H1 (cell line): Measurements from ENCODE around the gene C2CD5. TPM values are rescaled to one million over a fixed set of nuclear protein-coding genes. Genes with fewer than 3 reads are reported as not detected.

ENCODE experiments used
- CTCF ChIA-PET: fragments of 300-600 bp; sonication (Branson Sonifier 250); formaldehyde crosslinking; loops from one replicate; lab custom pipeline; 2021; ENCODE audit not compliant: partially characterized antibody; lab: Charles Lee
- POLR2A ChIA-PET: fragments of 300-600 bp; sonication (Branson Sonifier 250); formaldehyde crosslinking; loops from one replicate; lab custom pipeline; 2021; ENCODE audit warnings: inconsistent platforms; ENCODE audit not compliant: partially characterized antibody; lab: Charles Lee
- DNase-seq, 2 experiments: peaks; one replicate each; pipeline versions ENCODE4 v3.0.0 to v3.0.0-alpha.2; 2010 to 2022; ENCODE audit warnings: low spot score in 2 of 2, low read depth in 1 of 2, mixed read lengths in 1 of 2
- FAIRE-seq: peaks from 2 replicates; lab custom pipeline; 2011; peaks lifted over from hg19 to GRCh38; lab: Jason Lieb, UNC
- H2AFZ ChIP-seq: 2 replicates; pipeline ENCODE4 v1.8.1; 2012; ENCODE audit warnings: low read length, inconsistent platforms
- H2AK5ac ChIP-seq: 2 replicates; pipeline ENCODE4 v1.6.1; 2013; ENCODE audit warnings: low read depth, low read length
- H2BK120ac ChIP-seq: replicated peaks from 2 replicates; pipeline ENCODE3; 2013; ENCODE audit warnings: low read depth, low read length, inconsistent platforms
- H2BK12ac ChIP-seq: 2 replicates; pipeline ENCODE4 v1.6.1; 2013; ENCODE audit warnings: low read depth, low read length
- H2BK15ac ChIP-seq: 2 replicates; pipeline ENCODE4 v1.6.1; 2013; ENCODE audit warnings: low read length
- H2BK20ac ChIP-seq: 2 replicates; pipeline ENCODE4 v1.6.1; 2013; ENCODE audit warnings: low read length
- H2BK5ac ChIP-seq: 2 replicates; pipeline ENCODE4 v1.6.1; 2013; ENCODE audit warnings: low read depth, low read length
- H3K14ac ChIP-seq: 2 replicates; pipeline ENCODE4 v1.6.1; 2013; ENCODE audit warnings: inconsistent platforms; ENCODE audit not compliant: insufficient read length
- H3K18ac ChIP-seq: 2 replicates; pipeline ENCODE4 v1.6.1; 2013; ENCODE audit warnings: low read length; ENCODE audit errors: extremely low read depth
- H3K23ac ChIP-seq: 2 replicates; pipeline ENCODE4 v1.6.1; 2013; ENCODE audit warnings: inconsistent platforms; ENCODE audit not compliant: insufficient read length
- H3K23me2 ChIP-seq: 2 replicates; pipeline ENCODE4 v1.6.1; 2013; ENCODE audit warnings: low read depth, low read length
- H3K27ac ChIP-seq: 2 replicates; pipeline ENCODE4 v1.6.1; 2011; ENCODE audit warnings: low read depth, low read length, inconsistent platforms
- H3K27me3 ChIP-seq, 4 experiments: replicated peaks in 1 of 4; 1 replicate in 1 of 4; 2 replicates in 3 of 4; pipeline versions ENCODE4 v1.6.1 to v1.8.1; 2011 to 2013; ENCODE audit warnings: low read length in 3 of 4, mild to moderate bottlenecking in 3 of 4, inconsistent platforms in 2 of 4, mixed read lengths in 2 of 4, moderate library complexity in 1 of 4; ENCODE audit not compliant: control insufficient read depth in 3 of 4, insufficient read depth in 3 of 4; ENCODE audit errors: extremely low read depth in 1 of 4
- H3K36me3 ChIP-seq, 4 experiments: 2 replicates each; pipeline versions ENCODE4 v1.6.1 to v1.8.1; 2011 to 2013; ENCODE audit warnings: mild to moderate bottlenecking in 4 of 4, low read length in 3 of 4, moderate library complexity in 2 of 4, control low read depth in 1 of 4, inconsistent platforms in 1 of 4; ENCODE audit not compliant: insufficient read depth in 4 of 4, control insufficient read depth in 2 of 4
- H3K4ac ChIP-seq: replicated peaks from 2 replicates; pipeline ENCODE3; 2013; ENCODE audit warnings: low read length, low read depth, mixed read lengths, inconsistent platforms; ENCODE audit not compliant: insufficient read length
- H3K4me1 ChIP-seq, 4 experiments: replicated peaks in 1 of 4; 1 replicate in 1 of 4; 2 replicates in 3 of 4; pipeline versions ENCODE4 v1.6.1 to v1.8.1; 2011 to 2013; ENCODE audit warnings: low read length in 3 of 4, inconsistent platforms in 2 of 4, mixed read lengths in 1 of 4; ENCODE audit not compliant: insufficient read depth in 4 of 4, control insufficient read depth in 3 of 4
- H3K4me2 ChIP-seq, 2 experiments: 2 replicates each; pipeline versions ENCODE4 v1.6.1 to v1.8.1; 2011 to 2013; ENCODE audit warnings: low read depth in 2 of 2, low read length in 2 of 2, control low read depth in 1 of 2, inconsistent platforms in 1 of 2, mild to moderate bottlenecking in 1 of 2; ENCODE audit not compliant: insufficient read depth in 1 of 2
- H3K4me3 ChIP-seq, 4 experiments: fragments of 200-600, 300-600 bp in 1 of 4; sonication (generic), shearing (Covaris generic), sonication (Bioruptor Twin) in 1 of 4; 2 replicates each; pipeline versions ENCODE4 v1.5.1 to v1.8.1; 2011 to 2016; ENCODE audit warnings: low read length in 4 of 4, low read depth in 3 of 4, control low read depth in 2 of 4, inconsistent platforms in 2 of 4, mild to moderate bottlenecking in 2 of 4, mixed read lengths in 1 of 4, moderate library complexity in 1 of 4; ENCODE audit not compliant: insufficient read depth in 2 of 4; ENCODE audit errors: extremely low read depth in 1 of 4
- H3K56ac ChIP-seq: replicated peaks from 2 replicates; pipeline ENCODE3; 2013; ENCODE audit warnings: low read depth, mild to moderate bottlenecking, mixed read lengths, low read length, inconsistent platforms; ENCODE audit not compliant: insufficient read length
- H3K79me1 ChIP-seq: 2 replicates; pipeline ENCODE4 v1.6.1; 2013; ENCODE audit warnings: low read depth, low read length, control low read depth
- H3K79me2 ChIP-seq, 2 experiments: 2 replicates each; pipeline versions ENCODE4 v1.6.1 to v1.8.1; 2012 to 2013; ENCODE audit warnings: low read length in 2 of 2, mild to moderate bottlenecking in 2 of 2, inconsistent platforms in 1 of 2; ENCODE audit not compliant: insufficient read depth in 2 of 2, control insufficient read depth in 1 of 2
- H3K9ac ChIP-seq, 4 experiments: replicated peaks in 1 of 4; 1 replicate in 1 of 4; 2 replicates in 3 of 4; pipeline versions ENCODE4 v1.6.1 to v1.8.1; 2011 to 2013; ENCODE audit warnings: low read depth in 3 of 4, low read length in 3 of 4, control low read depth in 2 of 4, mild to moderate bottlenecking in 2 of 4, moderate library complexity in 2 of 4, inconsistent platforms in 1 of 4; ENCODE audit errors: extremely low read depth in 1 of 4
- H3K9me3 ChIP-seq, 2 experiments: 2 replicates each; pipeline versions ENCODE4 v1.6.1 to v1.8.1; 2012 to 2013; ENCODE audit warnings: mild to moderate bottlenecking in 2 of 2, moderate library complexity in 2 of 2, control low read depth in 1 of 2, inconsistent platforms in 1 of 2, low read depth in 1 of 2, low read length in 1 of 2, mixed read lengths in 1 of 2; ENCODE audit not compliant: insufficient read depth in 2 of 2
- H4K20me1 ChIP-seq, 2 experiments: replicated peaks in 1 of 2; 2 replicates each; pipeline versions ENCODE3 to v1.8.1; 2011 to 2013; ENCODE audit warnings: inconsistent platforms in 2 of 2, low read length in 2 of 2, mild to moderate bottlenecking in 1 of 2; ENCODE audit not compliant: insufficient read depth in 2 of 2, control insufficient read depth in 1 of 2
- H4K5ac ChIP-seq: 2 replicates; pipeline ENCODE4 v1.6.1; 2013; ENCODE audit warnings: low read length, low read depth, mixed read lengths, inconsistent platforms; ENCODE audit not compliant: insufficient read length
- H4K8ac ChIP-seq: 2 replicates; pipeline ENCODE4 v1.8.0; 2013; ENCODE audit warnings: mild to moderate bottlenecking, moderate library complexity, low read length, inconsistent platforms; ENCODE audit not compliant: insufficient read depth; ENCODE audit errors: extremely low read depth
- H4K91ac ChIP-seq: replicated peaks from 2 replicates; pipeline ENCODE3; 2013; ENCODE audit warnings: low read length, mixed read lengths, inconsistent platforms; ENCODE audit not compliant: insufficient read length
- ASH2L ChIP-seq: fragments of 200-600, 300-600 bp; sonication (generic); IDR thresholded peaks from one replicate; pipeline ENCODE4 v1.7.1; 2017; ENCODE audit warnings: low read length
- EP300 ChIP-seq, 2 experiments: IDR thresholded peaks; 1 replicate in 1 of 2; 2 replicates in 1 of 2; pipeline ENCODE4 v1.6.1; 2011 to 2012; ENCODE audit warnings: low read depth in 2 of 2, low read length in 2 of 2, mild to moderate bottlenecking in 2 of 2, borderline replicate concordance in 1 of 2, inconsistent platforms in 1 of 2, moderate library complexity in 1 of 2
- EZH2 ChIP-seq: fragments of 200-600 bp; sonication (generic); IDR thresholded peaks from 2 replicates; pipeline ENCODE4 v1.7.1; 2012; ENCODE audit warnings: low read depth, mild to moderate bottlenecking, moderate library complexity, low read length, inconsistent platforms; ENCODE audit not compliant: severe bottlenecking
- MAFK ChIP-seq: IDR thresholded peaks from 2 replicates; pipeline ENCODE4 v1.6.1; 2012; ENCODE audit warnings: low read depth, mild to moderate bottlenecking, improper control_type of control experiment, low read length
- NRF1 ChIP-seq: IDR thresholded peaks from 2 replicates; pipeline ENCODE4 v1.6.1; 2011; ENCODE audit warnings: mild to moderate bottlenecking, low read depth, low read length, improper control_type of control experiment
- SIN3A ChIP-seq, 2 experiments: IDR thresholded peaks in 1 of 2; conservative IDR thresholded peaks in 1 of 2; 2 replicates each; pipeline ENCODE4 v1.6.1; 2011 to 2012; ENCODE audit warnings: low read length in 2 of 2, improper control_type of control experiment in 1 of 2, low read depth in 1 of 2, mild to moderate bottlenecking in 1 of 2
- SP2 ChIP-seq: IDR thresholded peaks from 2 replicates; pipeline ENCODE4 v1.6.1; 2012; ENCODE audit warnings: mild to moderate bottlenecking, low read length, inconsistent platforms
- SRF ChIP-seq: IDR thresholded peaks from 2 replicates; pipeline ENCODE4 v1.6.1; 2011; ENCODE audit warnings: mild to moderate bottlenecking, low read depth, low read length, moderate library complexity
- WGBS, 2 experiments: shearing (Covaris generic) in 1 of 2; methylation state at CpG; one replicate each; pipeline versions ENCODE4 v1.1.6 to v1.1.7; 2013 to 2015; ENCODE audit warnings: low lambda C conversion rate in 2 of 2, mixed read lengths in 2 of 2, inconsistent platforms in 1 of 2, low coverage in 1 of 2, missing lambda C conversion rate in 1 of 2; ENCODE audit not compliant: insufficient replicate concordance in 2 of 2, insufficient coverage in 1 of 2, insufficient read length in 1 of 2; ENCODE audit errors: extremely low coverage in 1 of 2, missing lambda C conversion rate in 1 of 2; 5-methylcytosine and 5-hydroxymethylcytosine counted together
- polyA plus RNA-seq, 7 experiments: library from polyadenylated mRNA; depleted of rRNA in 3 of 7; stranded (reverse) in 5 of 7; unstranded in 2 of 7; fragments of >200 nt in 5 of 7; fragments of 200-250 nt in 2 of 7; gene quantifications; 1 replicate in 5 of 7; 2 replicates in 1 of 7; 4 replicates in 1 of 7; pipeline versions ENCODE4 v1.2.1 to v1.2.3, GENCODE V29; 2011 to 2013; ENCODE audit warnings: missing spikeins in 2 of 7, mixed read lengths in 2 of 7
- total RNA-seq: library from RNA; stranded (reverse); fragmentation: NEBNext Ultra II Directional; extraction: Animal tissue kit (Norgen Biotek cat#: 25700); gene quantifications from 2 replicates; pipeline ENCODE4 v1.2.1, GENCODE V29; 2021

Gene C2CD5
- total and polyA plus RNA-seq, 2 of the 8 experiments (the other 6 are each of a cell fraction or from before 2014, with no cell fraction given): 21.9 to 45.9 TPM

DNA sequence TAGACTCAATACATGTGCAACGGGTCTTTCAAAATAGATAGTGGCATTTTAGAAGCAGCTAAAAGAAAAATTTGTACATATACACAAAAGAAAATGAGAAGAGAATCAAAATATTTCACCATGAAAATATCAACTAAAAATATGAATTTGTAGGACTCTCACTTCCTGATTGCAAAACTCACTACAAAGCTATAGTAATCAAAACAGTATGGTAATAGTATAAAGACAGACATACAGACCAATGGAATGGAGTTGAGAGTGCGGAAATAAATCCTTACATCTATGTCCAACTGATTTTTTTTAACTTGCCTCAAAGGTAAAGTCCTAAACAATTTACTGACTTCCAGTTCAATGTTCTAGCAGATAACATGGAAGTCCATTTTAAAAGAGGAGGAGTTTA lies 13.1 kb downstream of the C2CD5 start:
- H3K4me2 ChIP-seq: no peak overlapping the region
- no peaks in the 10 kb centered on the region for H3K27me3 ChIP-seq
- H2AFZ ChIP-seq: no peak overlapping the region
- no peak overlapping the region for H3K4ac ChIP-seq
- H3K79me1 ChIP-seq: no peaks in the 10 kb centered on the region; the same call in 1 of the 2 replicates
- no peak overlapping the region for H2BK12ac ChIP-seq
- H3K18ac ChIP-seq: no peak overlapping the region
- H3K23ac ChIP-seq: no peak overlapping the region
- no peaks in the 10 kb centered on the region for H3K9me3 ChIP-seq
- no peaks in the 10 kb centered on the region for H3K4me1 ChIP-seq
- no peak overlapping the region for H2BK5ac ChIP-seq
- H3K9ac ChIP-seq: no peak overlapping the region
- H2BK15ac ChIP-seq: no peak overlapping the region
- no peak overlapping the region for H4K5ac ChIP-seq
- H2BK20ac ChIP-seq: no peak overlapping the region
- H3K14ac ChIP-seq: no peak overlapping the region
- no peak for TF ChIP-seq NRF1
- no peak for TF ChIP-seq SRF
- TF ChIP-seq EP300 (IDR thresholded peaks at IDR 0.05; ENCODE audit: borderline replicate concordance in 1 of 2, low read depth in 2 of 2, low read length in 2 of 2): no peak
- TF ChIP-seq SP2: no peak
- TF ChIP-seq ASH2L: no peak
- TF ChIP-seq MAFK: no peak
- TF ChIP-seq EZH2: no peak
- TF ChIP-seq SIN3A (conservative IDR thresholded peaks at IDR 0.05 in 1 of 2, IDR thresholded peaks at IDR 0.05 in 1 of 2; ENCODE audit: low read depth in 1 of 2, low read length in 2 of 2): no peak
- CTCF ChIA-PET: interaction anchor here (0.9 to 2.8 kb wide), 4 partner anchors 72 to 104 kb away, joined by 3 to 9 read pairs (median 6); no protein-coding TSS in a partner anchor
- H3K23me2 ChIP-seq: no peaks in the 10 kb centered on the region
- FAIRE-seq (no peak), DNase-seq (no peak)
- H3K79me2 ChIP-seq: 0 out of 4 replicates have a peak, but pooled peaks cover 0 to 4% of the 10 kb centered on the region in 2 experiments
- H2BK120ac ChIP-seq: no peak overlapping the region
- no peak overlapping the region for H2AK5ac ChIP-seq
- H3K27ac ChIP-seq: no peak overlapping the region
- H3K36me3 ChIP-seq: peaks cover 0 to 23% (median 14%) of the 10 kb centered on the region in 4 experiments; a peak in 4 of 8 replicates
- WGBS, 2 experiments: 93% methylated on average over 2 of the region's 2 CpGs; no CpG with 5 or more reads in 1 of the 2 experiments
- H4K91ac ChIP-seq: no peak overlapping the region
- H3K4me3 ChIP-seq: no peak overlapping the region
- POLR2A ChIA-PET: interaction anchor here (0.6 to 1.8 kb wide), 3 partner anchors 8 to 23 kb away, joined by 3 to 7 read pairs (median 3); partner anchors contain the start of gene C2CD5
- no peak overlapping the region for H3K56ac ChIP-seq
- no peak overlapping the region for H4K8ac ChIP-seq
- peaks cover 0 to 1% of the 10 kb centered on the region in 2 experiments for H4K20me1 ChIP-seq
